Progenitor cell of endocrine pancreas (in vitro differentiated cells): ENCODE measurements around the gene SPECC1L. TPM values are rescaled to one million over a fixed set of nuclear protein-coding genes. Genes with fewer than 3 reads are reported as not detected.
"Not testable (repeated sequence)": the region's sequence is repeated elsewhere in the genome, so short reads cannot be mapped to it uniquely, and the experiment has no call there.

Experiments
- DNase-seq: peaks from one replicate; pipeline ENCODE4 v3.0.0; 2021; ENCODE audit warnings: low spot score; ENCODE audit not compliant: unreplicated experiment
- H3K27ac Mint-ChIP-seq: 2 replicates; pipeline ENCODE4 v1.8.0; 2021; ENCODE audit warnings: mild to moderate bottlenecking, moderate library complexity, mixed read lengths
- H3K27me3 Mint-ChIP-seq: 2 replicates; pipeline ENCODE4 v1.8.0; 2021; ENCODE audit warnings: mixed read lengths
- H3K36me3 Mint-ChIP-seq: 2 replicates; pipeline ENCODE4 v1.8.0; 2022; ENCODE audit warnings: mixed read lengths; ENCODE audit not compliant: insufficient read depth
- H3K4me1 Mint-ChIP-seq: 2 replicates; pipeline ENCODE4 v1.8.0; 2021; ENCODE audit warnings: low read depth, mixed read lengths
- H3K4me3 Mint-ChIP-seq: 2 replicates; pipeline ENCODE4 v1.8.0; 2021; ENCODE audit warnings: low read depth, mild to moderate bottlenecking, moderate library complexity, mixed read lengths
- H3K9me3 Mint-ChIP-seq: 2 replicates; pipeline ENCODE4 v1.8.0; 2021; ENCODE audit warnings: low read depth, mixed read lengths
- total RNA-seq: library from RNA; stranded (reverse); gene quantifications from 2 replicates; pipeline ENCODE4 v1.2.1, GENCODE V29; 2021
- TF ChIP-seq, protein P1 (sequence below): fragments of 200-600 bp; sonication (generic); IDR thresholded peaks from one replicate; pipeline ENCODE4 v1.5.0; 2021; ENCODE audit warnings: antibody characterized with exemption, mild to moderate bottlenecking; ENCODE audit not compliant: unreplicated experiment

SPECC1L gene
- total RNA-seq, 1 donor from 2014 or later = 96.9 TPM

DNA sequence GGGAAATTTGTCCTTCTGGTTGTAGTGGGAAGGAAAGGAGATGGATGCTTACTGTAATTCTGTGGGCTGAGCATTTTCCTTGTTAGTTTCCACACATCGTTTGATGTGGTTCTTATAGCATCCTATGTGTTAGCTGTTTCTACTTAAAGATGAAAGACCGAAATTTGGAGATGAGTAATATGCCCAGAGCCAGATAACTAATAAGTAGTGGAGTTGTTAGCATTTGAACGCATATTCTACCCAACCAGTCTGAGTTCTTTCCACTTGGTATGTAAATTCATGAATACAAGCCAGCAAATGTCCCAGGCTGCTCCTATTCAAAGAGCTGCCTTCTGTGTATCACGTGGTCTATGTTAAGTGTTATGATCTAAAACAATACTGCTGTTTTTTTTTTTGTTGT lies 14.6 kb downstream of the SPECC1L start:
- no peak overlapping the region for H3K4me3 Mint-ChIP-seq
- TF ChIP-seq, protein P1, sequence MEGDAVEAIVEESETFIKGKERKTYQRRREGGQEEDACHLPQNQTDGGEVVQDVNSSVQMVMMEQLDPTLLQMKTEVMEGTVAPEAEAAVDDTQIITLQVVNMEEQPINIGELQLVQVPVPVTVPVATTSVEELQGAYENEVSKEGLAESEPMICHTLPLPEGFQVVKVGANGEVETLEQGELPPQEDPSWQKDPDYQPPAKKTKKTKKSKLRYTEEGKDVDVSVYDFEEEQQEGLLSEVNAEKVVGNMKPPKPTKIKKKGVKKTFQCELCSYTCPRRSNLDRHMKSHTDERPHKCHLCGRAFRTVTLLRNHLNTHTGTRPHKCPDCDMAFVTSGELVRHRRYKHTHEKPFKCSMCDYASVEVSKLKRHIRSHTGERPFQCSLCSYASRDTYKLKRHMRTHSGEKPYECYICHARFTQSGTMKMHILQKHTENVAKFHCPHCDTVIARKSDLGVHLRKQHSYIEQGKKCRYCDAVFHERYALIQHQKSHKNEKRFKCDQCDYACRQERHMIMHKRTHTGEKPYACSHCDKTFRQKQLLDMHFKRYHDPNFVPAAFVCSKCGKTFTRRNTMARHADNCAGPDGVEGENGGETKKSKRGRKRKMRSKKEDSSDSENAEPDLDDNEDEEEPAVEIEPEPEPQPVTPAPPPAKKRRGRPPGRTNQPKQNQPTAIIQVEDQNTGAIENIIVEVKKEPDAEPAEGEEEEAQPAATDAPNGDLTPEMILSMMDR = no peak
- no peaks in the 10 kb centered on the region for H3K9me3 Mint-ChIP-seq
- peaks cover 22% of the 10 kb centered on the region for H3K4me1 Mint-ChIP-seq
- H3K27ac Mint-ChIP-seq = no peak overlapping the region
- H3K27me3 Mint-ChIP-seq = no peaks in the 10 kb centered on the region
- H3K36me3 Mint-ChIP-seq = peaks cover 7% of the 10 kb centered on the region
- DNase-seq = no peak

DNA sequence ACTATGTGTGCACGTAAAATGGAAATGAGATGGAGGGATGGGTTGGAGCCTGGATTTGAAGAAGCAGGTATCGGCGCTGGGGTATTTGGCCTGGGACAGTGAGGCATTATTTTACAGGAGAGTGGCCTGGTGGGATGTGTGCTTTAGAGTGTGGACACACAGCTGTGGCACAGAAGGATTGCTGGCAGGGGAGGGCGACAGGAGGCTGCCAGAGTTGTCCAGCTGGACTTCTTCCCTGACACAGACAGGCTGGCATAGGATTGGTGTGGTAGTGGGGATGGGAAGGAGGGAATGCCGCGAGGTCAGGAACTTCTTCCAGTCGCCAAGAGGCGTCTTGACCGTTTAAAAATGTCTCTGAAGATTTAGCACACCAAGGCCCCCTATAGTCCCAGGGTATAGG lies 16.6 kb downstream of the SPECC1L start:
- H3K4me1 Mint-ChIP-seq = peaks cover 23% of the 10 kb centered on the region
- not testable (repeated sequence) for H3K9me3 Mint-ChIP-seq, H3K36me3 Mint-ChIP-seq, H3K4me3 Mint-ChIP-seq, H3K27ac Mint-ChIP-seq, DNase-seq, H3K27me3 Mint-ChIP-seq

- H3K36me3 Mint-ChIP-seq, H3K9me3 Mint-ChIP-seq, DNase-seq, H3K4me3 Mint-ChIP-seq, H3K27ac Mint-ChIP-seq, H3K27me3 Mint-ChIP-seq: not testable (repeated sequence)
- H3K4me1 Mint-ChIP-seq = peaks cover 23% of the 10 kb centered on the region
Observed at GRCh38 chr22:24287801-24288200, 17.2 kb downstream of the SPECC1L start.

DNA sequence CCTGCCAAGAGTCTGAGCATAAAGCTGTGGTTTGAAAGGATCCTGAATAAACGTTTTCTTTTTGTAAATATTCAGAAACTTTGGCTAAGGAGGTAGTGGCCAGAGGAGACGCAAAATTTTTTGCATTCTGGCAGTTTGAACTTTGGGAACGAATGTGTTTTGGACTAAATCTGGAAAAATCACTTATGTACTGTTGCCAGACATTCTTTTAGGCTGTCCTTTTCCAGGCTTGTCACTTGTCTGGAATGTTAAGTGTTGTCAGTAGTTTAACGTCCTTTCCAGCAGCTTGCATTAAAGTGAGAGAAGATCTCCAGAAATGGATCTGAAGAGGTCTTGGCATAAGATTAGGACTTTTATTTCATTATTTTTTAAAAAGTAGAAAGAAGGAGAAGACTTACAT lies 18.5 kb downstream of the SPECC1L start:
- Mint-ChIP-seq H3K27me3 (no peaks in the 10 kb centered on the region), H3K36me3 (peaks cover 2% of the 10 kb centered on the region), H3K9me3 (no peaks in the 10 kb centered on the region), H3K4me1 (peaks cover 18% of the 10 kb centered on the region), H3K27ac (no peak overlapping the region), H3K4me3 (no peak overlapping the region)
- TF ChIP-seq, protein P1 = no peak
- DNase-seq = no peak

DNA sequence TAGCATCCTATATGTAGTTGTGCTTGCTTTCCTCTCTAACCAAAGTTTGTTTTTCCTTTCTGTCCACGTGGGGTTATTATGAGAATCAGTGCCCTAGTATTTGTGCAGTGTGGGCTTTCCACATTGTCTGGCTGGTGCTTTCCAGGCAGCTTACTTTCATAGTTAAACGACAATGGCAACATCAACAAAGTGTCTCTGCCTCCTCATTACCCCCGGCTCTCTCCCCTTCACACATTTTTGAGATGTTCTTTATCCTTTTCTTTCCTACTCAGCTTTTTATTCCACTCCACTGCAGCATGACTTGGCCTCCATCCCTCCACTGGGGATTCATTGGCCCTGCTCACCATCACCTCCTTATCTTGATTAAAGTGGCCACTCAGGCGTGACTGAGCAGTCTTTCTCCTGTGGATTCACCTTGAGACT lies 19.1 kb downstream of the SPECC1L start:
- no peak for DNase-seq
- peak overlapping the region; percentile 47 for H3K27ac Mint-ChIP-seq
- no peaks in the 10 kb centered on the region for H3K9me3 Mint-ChIP-seq
- TF ChIP-seq, protein P1 = no peak
- H3K27me3 Mint-ChIP-seq = no peaks in the 10 kb centered on the region
- H3K4me1 Mint-ChIP-seq = peaks cover 15% of the 10 kb centered on the region
- peaks cover 2% of the 10 kb centered on the region for H3K36me3 Mint-ChIP-seq
- no peak overlapping the region for H3K4me3 Mint-ChIP-seq

DNA sequence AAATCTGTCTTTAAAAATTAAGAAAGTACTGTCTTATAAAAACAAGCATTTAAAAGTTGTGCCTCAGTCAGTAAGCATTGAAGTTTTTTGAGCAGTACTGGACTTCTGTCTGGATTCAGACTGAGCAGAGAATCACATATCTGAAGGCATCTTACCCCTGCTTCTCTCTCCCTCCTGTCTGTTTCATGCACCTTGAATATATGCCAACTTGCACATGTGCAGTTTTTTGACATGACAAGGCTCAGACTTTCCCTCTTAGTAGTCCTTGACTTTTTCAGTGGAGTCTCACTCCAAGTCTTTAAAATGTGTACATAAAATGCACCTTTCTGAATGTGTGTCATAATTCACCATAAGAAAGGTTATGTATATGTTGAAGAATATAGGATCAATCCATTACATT lies 19.8 kb downstream of the SPECC1L start:
- no peaks in the 10 kb centered on the region for H3K27me3 Mint-ChIP-seq
- no peak overlapping the region for H3K27ac Mint-ChIP-seq
- no peaks in the 10 kb centered on the region for H3K9me3 Mint-ChIP-seq
- H3K36me3 Mint-ChIP-seq = peaks cover 2% of the 10 kb centered on the region
- H3K4me1 Mint-ChIP-seq = peaks cover 13% of the 10 kb centered on the region
- TF ChIP-seq, protein P1 = no peak
- no peak overlapping the region for H3K4me3 Mint-ChIP-seq
- no peak for DNase-seq
